Fibroblast of lung (primary cell): ENCODE data around the gene DCAF11. TPM values are rescaled to one million over a fixed set of nuclear protein-coding genes. Genes with fewer than 3 reads are reported as not detected.

ENCODE experiments used
- DNase-seq, 2 donors: peaks; one replicate each; pipeline versions ENCODE4 v3.0.0 to v3.0.0-alpha.2; 2010; ENCODE audit warnings: low read depth in 2 of 2
- H2AFZ ChIP-seq: 2 replicates; pipeline ENCODE4 v1.5.1; 2012; ENCODE audit warnings: low read length, control low read depth, inconsistent platforms
- H3K27ac ChIP-seq: 2 replicates; pipeline ENCODE4 v1.5.1; 2011; ENCODE audit warnings: low read length, control low read depth; ENCODE audit not compliant: insufficient read depth
- H3K27me3 ChIP-seq: 2 replicates; pipeline ENCODE4 v1.5.1; 2011; ENCODE audit warnings: mild to moderate bottlenecking, low read length; ENCODE audit not compliant: control insufficient read depth, insufficient read depth
- H3K36me3 ChIP-seq: 2 replicates; pipeline ENCODE4 v1.5.1; 2011; ENCODE audit warnings: low read length; ENCODE audit not compliant: control insufficient read depth, insufficient read depth
- H3K4me1 ChIP-seq: 2 replicates; pipeline ENCODE4 v1.5.1; 2011; ENCODE audit warnings: low read length; ENCODE audit not compliant: control insufficient read depth, insufficient read depth; ENCODE audit errors: extremely low read depth
- H3K4me2 ChIP-seq: 2 replicates; pipeline ENCODE4 v1.5.1; 2011; ENCODE audit warnings: low read length, control low read depth; ENCODE audit not compliant: insufficient read depth; ENCODE audit errors: extremely low read depth
- H3K4me3 ChIP-seq, 4 experiments: fragments of 200-600 bp in 1 of 4; sonication (generic) in 1 of 4; replicated peaks in 1 of 4; 2 replicates each; pipeline ENCODE4 v1.5.1; 2011 to 2016; ENCODE audit warnings: low read length in 4 of 4, low read depth in 3 of 4, mild to moderate bottlenecking in 3 of 4, control low read depth in 2 of 4, inconsistent platforms in 1 of 4, mixed read lengths in 1 of 4; ENCODE audit not compliant: insufficient read depth in 1 of 4; ENCODE audit errors: control extremely low read depth in 1 of 4
- H3K79me2 ChIP-seq: 2 replicates; pipeline ENCODE4 v1.5.1; 2012; ENCODE audit warnings: mild to moderate bottlenecking, low read length, inconsistent platforms; ENCODE audit not compliant: control insufficient read depth, insufficient read depth
- H3K9ac ChIP-seq: 2 replicates; pipeline ENCODE4 v1.5.1; 2011; ENCODE audit warnings: mild to moderate bottlenecking, low read length, control low read depth; ENCODE audit not compliant: insufficient read depth
- H3K9me3 ChIP-seq: 2 replicates; pipeline ENCODE4 v1.5.1; 2012; ENCODE audit warnings: low read depth, low read length; ENCODE audit not compliant: control insufficient read depth, insufficient read depth
- H4K20me1 ChIP-seq: 2 replicates; pipeline ENCODE4 v1.5.1; 2011; ENCODE audit warnings: low read length; ENCODE audit not compliant: control insufficient read depth, insufficient read depth; ENCODE audit errors: extremely low read depth
- CTCF ChIP-seq, 2 donors: IDR thresholded peaks in 1 of 2; conservative IDR thresholded peaks in 1 of 2; 1 replicate in 1 of 2; 2 replicates in 1 of 2; pipeline ENCODE4 v1.5.1; 2011 to 2012; ENCODE audit warnings: low read length in 2 of 2, control low read depth in 1 of 2, inconsistent platforms in 1 of 2, low read depth in 1 of 2, mild to moderate bottlenecking in 1 of 2
- EZH2 ChIP-seq: IDR thresholded peaks from 2 replicates; pipeline ENCODE4 v1.5.1; 2012; ENCODE audit warnings: low read length, control low read depth, mild to moderate bottlenecking; ENCODE audit errors: missing control alignments
- polyA plus RNA-seq, 2 donors: library from polyadenylated mRNA; depleted of rRNA in 1 of 2; stranded (reverse) in 1 of 2; unstranded in 1 of 2; fragments of >200 nt; gene quantifications; 2 replicates each; pipeline ENCODE4 v1.2.1, GENCODE V29; 2011 to 2012; ENCODE audit warnings: missing spikeins in 1 of 2
- total RNA-seq: library from RNA; depleted of rRNA; stranded (reverse); fragments of >200 nt; gene quantifications from 2 replicates; pipeline ENCODE4 v1.2.1, GENCODE V29; 2014

DCAF11 gene
- total and polyA plus RNA-seq, 2 donors (not counting 1 experiment from before 2014, with no cell fraction given) = 18.4 to 68.0 TPM

- Histone ChIP-seq H3K36me3 (peaks cover 20% of the 10 kb centered on the region), H3K27ac (no peak overlapping the region), H3K4me3 (no peak overlapping the region), H4K20me1 (no peaks in the 10 kb centered on the region), H3K9me3 (no peaks in the 10 kb centered on the region), H2AFZ (no peak overlapping the region), H3K4me1 (peaks cover 5% of the 10 kb centered on the region), H3K79me2 (peaks cover 30% of the 10 kb centered on the region), H3K27me3 (no peaks in the 10 kb centered on the region), H3K9ac (no peak overlapping the region), H3K4me2 (no peak overlapping the region)
- no peak for DNase-seq
- TF ChIP-seq CTCF (conservative IDR thresholded peaks at IDR 0.05 in 1 of 2, IDR thresholded peaks at IDR 0.05 in 1 of 2; ENCODE audit: low read depth in 1 of 2, low read length in 2 of 2) = no peak
- TF ChIP-seq EZH2 = no peak
These were observed 34.9 kb downstream of the DCAF11 start for GRCh38 chr14:24149302-24149969.

- Histone ChIP-seq H3K27ac (no peak overlapping the region), H3K27me3 (no peaks in the 10 kb centered on the region), H3K4me3 (no peak overlapping the region), H2AFZ (no peak overlapping the region), H3K36me3 (peaks cover 20% of the 10 kb centered on the region), H3K4me2 (no peak overlapping the region), H4K20me1 (no peaks in the 10 kb centered on the region), H3K79me2 (peaks cover 26% of the 10 kb centered on the region), H3K4me1 (peaks cover 5% of the 10 kb centered on the region), H3K9me3 (no peaks in the 10 kb centered on the region), H3K9ac (no peak overlapping the region)
- DNase-seq = no peak
- TF ChIP-seq EZH2 (no peak), CTCF (conservative IDR thresholded peaks at IDR 0.05 in 1 of 2, IDR thresholded peaks at IDR 0.05 in 1 of 2; ENCODE audit: low read depth in 1 of 2, low read length in 2 of 2) (no peak)
These were observed 35.5 kb downstream of the DCAF11 start for GRCh38 chr14:24150061-24150460.

GRCh38 chr14:24150567-24150966, 36.0 kb downstream of the DCAF11 start:
- peaks cover 22% of the 10 kb centered on the region for H3K79me2 ChIP-seq
- H3K9me3 ChIP-seq = no peaks in the 10 kb centered on the region
- no peaks in the 10 kb centered on the region for H3K4me1 ChIP-seq
- peaks cover 23% of the 10 kb centered on the region for H3K36me3 ChIP-seq
- H3K4me2 ChIP-seq = no peak overlapping the region
- H3K4me3 ChIP-seq = no peak overlapping the region
- no peak overlapping the region for H3K27ac ChIP-seq
- no peak for TF ChIP-seq EZH2
- TF ChIP-seq CTCF (conservative IDR thresholded peaks at IDR 0.05 in 1 of 2, IDR thresholded peaks at IDR 0.05 in 1 of 2; ENCODE audit: low read depth in 1 of 2, low read length in 2 of 2) = no peak
- no peak for DNase-seq
- no peak overlapping the region for H2AFZ ChIP-seq
- no peak overlapping the region for H3K9ac ChIP-seq
- no peaks in the 10 kb centered on the region for H3K27me3 ChIP-seq
- no peaks in the 10 kb centered on the region for H4K20me1 ChIP-seq
